Mesodermal cell (in vitro differentiated cells): Measurements from ENCODE around the gene TBC1D8B. TPM values are rescaled to one million over a fixed set of nuclear protein-coding genes. Genes with fewer than 3 reads are reported as not detected.
"Not testable (repeated sequence)": the region's sequence is repeated elsewhere in the genome, so short reads cannot be mapped to it uniquely, and the experiment has no call there.

ENCODE experiments used
- H3K27ac ChIP-seq: 2 replicates; pipeline ENCODE4 v1.7.0; 2013; ENCODE audit warnings: mild to moderate bottlenecking, low read depth, low read length, moderate library complexity; ENCODE audit not compliant: severe bottlenecking
- H3K36me3 ChIP-seq: 2 replicates; pipeline ENCODE4 v1.7.1; 2013; ENCODE audit warnings: mild to moderate bottlenecking, low read length, moderate library complexity; ENCODE audit not compliant: control insufficient read depth, insufficient read depth
- H3K4me1 ChIP-seq: one replicate; pipeline ENCODE4 v1.7.1; 2013; ENCODE audit warnings: mild to moderate bottlenecking, low read length; ENCODE audit not compliant: insufficient read depth, control insufficient read depth, poor library complexity, severe bottlenecking
- H3K4me3 ChIP-seq: 2 replicates; pipeline ENCODE4 v1.7.0; 2013; ENCODE audit warnings: low read length, control low read depth, mild to moderate bottlenecking; ENCODE audit not compliant: insufficient read depth, poor library complexity, severe bottlenecking; ENCODE audit errors: extremely low read depth
- H3K9me3 ChIP-seq: 2 replicates; pipeline ENCODE4 v1.7.1; 2013; ENCODE audit warnings: mild to moderate bottlenecking, low read length, moderate library complexity; ENCODE audit not compliant: control insufficient read depth
- WGBS, 2 experiments: methylation state at CpG; one replicate each; pipeline ENCODE4 v1.1.5; 2013; ENCODE audit warnings: missing lambda C conversion rate in 2 of 2; ENCODE audit not compliant: insufficient coverage in 2 of 2; 5-methylcytosine and 5-hydroxymethylcytosine counted together
- polyA plus RNA-seq, 2 experiments: library from polyadenylated mRNA; stranded (reverse); fragments of 50-300 nt; gene quantifications; one replicate each; pipeline ENCODE4 v1.2.3, GENCODE V29; 2013

The TBC1D8B gene
- 3.2 TPM for polyA plus RNA-seq (2013, experiment 1 of 2)
- polyA plus RNA-seq (2013, experiment 2 of 2), result 3.5 TPM

- WGBS, 2 experiments, result 0% methylated on average over 1 to 11 of the region's 36 CpGs
- no peaks in the 10 kb centered on the region for H3K36me3 ChIP-seq
- H3K27ac ChIP-seq, result no peak within 1 kb of the TSS
- H3K4me1 ChIP-seq, result no peaks in the 10 kb centered on the region
- H3K4me3 ChIP-seq, result peak within 1 kb of the TSS; percentile 49
- no peaks in the 10 kb centered on the region for H3K9me3 ChIP-seq
These were observed at the start of gene TBC1D8B for GRCh38 chrX:106802388-106803275. Gene TBC1D8B, plus strand, starts transcription at chrX:106802673. Its CDS starts 181 bp downstream, at chrX:106802854.

GRCh38 chrX:106769288-106769687, 33.2 kb upstream of the TBC1D8B start:
- H3K9me3 ChIP-seq, H3K4me1 ChIP-seq, H3K27ac ChIP-seq, H3K36me3 ChIP-seq, H3K4me3 ChIP-seq: not testable (repeated sequence)
- WGBS, 2 experiments, result no CpG with 5 or more reads among the region's 1 CpG

DNA sequence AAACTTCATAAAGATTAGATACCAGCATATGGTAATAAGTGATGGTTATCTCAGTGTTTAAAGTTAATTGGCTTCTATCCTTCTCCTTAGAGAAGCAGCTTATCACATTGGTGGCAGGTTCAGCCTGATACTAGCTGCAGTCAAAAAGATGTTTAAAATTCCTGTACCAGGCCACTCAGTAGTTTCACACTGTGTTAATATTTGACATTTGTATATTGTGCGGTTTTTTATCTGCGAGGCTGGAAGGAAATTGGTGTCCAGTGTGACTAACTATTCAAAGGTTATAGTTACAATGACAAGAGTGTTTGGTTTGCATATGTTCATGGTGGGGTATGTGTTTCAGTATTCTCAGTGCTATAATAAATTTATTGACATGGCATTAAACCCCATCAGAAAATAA, 27.5 kb upstream of the TBC1D8B start:
- no peaks in the 10 kb centered on the region for H3K4me1 ChIP-seq
- no CpG with 5 or more reads among the region's 2 CpGs for WGBS, 2 experiments
- no peaks in the 10 kb centered on the region for H3K36me3 ChIP-seq
- no peak overlapping the region for H3K4me3 ChIP-seq
- H3K9me3 ChIP-seq, result no peaks in the 10 kb centered on the region
- no peak overlapping the region for H3K27ac ChIP-seq

DNA sequence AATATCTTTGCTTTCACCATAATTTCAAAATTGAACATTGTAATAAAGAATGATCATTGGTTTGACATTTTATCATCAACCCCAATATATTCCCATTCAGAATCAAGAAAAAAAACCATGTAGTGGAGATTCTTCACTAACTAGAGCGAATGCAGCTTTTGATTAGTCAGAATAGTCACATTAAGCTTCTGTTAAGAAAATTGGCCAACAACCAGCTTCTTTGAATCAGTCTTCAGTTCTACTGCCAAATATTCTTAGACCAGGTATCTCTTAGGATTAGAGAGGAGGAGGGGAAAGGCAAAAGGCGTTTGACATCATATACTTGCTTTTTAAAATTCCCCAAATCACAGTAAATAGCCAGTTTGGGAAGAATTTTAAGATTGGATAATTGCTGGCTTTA, 22.2 kb upstream of the TBC1D8B start:
- Histone ChIP-seq H3K27ac (no peak overlapping the region), H3K4me1 (no peaks in the 10 kb centered on the region), H3K4me3 (no peak overlapping the region), H3K9me3 (no peaks in the 10 kb centered on the region), H3K36me3 (no peaks in the 10 kb centered on the region)
- WGBS, 2 experiments, result no CpG with 5 or more reads among the region's 2 CpGs

GRCh38 chrX:106780664-106781377, 21.7 kb upstream of the TBC1D8B start:
- Histone ChIP-seq H3K4me3 (no peak overlapping the region), H3K4me1 (no peaks in the 10 kb centered on the region), H3K36me3 (no peaks in the 10 kb centered on the region), H3K27ac (no peak overlapping the region), H3K9me3 (no peaks in the 10 kb centered on the region)
- WGBS, 2 experiments, result no CpG with 5 or more reads among the region's 1 CpG

DNA sequence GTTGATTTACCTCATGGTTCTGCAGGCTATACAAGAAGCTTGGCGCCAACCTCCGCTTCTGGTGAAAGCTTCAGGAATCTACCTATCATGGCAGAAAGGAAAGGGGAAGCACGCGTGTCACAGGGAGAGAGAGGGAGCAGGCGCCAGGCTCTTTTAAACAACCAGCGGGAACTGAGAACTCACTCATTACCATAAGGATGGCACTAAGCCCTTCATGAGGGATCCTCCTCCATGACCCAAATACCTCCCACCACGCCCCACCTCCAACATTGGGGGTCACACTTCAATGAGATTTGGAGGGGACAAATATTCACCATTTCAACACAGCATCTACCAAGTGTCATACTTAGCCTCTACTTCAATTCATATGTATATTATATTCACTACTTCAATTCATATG, 18.8 kb upstream of the TBC1D8B start:
- Histone ChIP-seq H3K4me1 (no peaks in the 10 kb centered on the region), H3K9me3 (no peaks in the 10 kb centered on the region), H3K36me3 (no peaks in the 10 kb centered on the region), H3K27ac (no peak overlapping the region), H3K4me3 (no peak overlapping the region)
- no CpG with 5 or more reads among the region's 7 CpGs for whole genome bisulfite sequencing, 2 experiments

DNA sequence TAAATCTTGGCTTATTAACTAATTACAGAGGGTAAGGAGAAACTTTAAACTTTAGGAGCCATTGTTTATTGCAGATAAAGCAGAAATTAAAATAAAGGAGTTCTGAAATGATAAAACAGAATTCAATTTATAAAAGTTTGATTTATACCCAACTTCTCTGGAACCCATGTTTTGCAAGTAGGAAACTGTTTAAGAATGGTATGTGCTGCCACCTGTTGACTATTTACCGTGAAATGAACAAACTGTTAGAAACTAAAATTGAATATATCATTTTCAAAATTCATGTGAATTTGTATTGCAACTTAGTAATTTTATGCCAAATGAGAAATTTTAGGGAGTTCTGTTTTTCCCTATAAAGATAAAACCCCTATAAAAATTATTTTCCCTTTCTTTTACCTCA, 11.0 kb upstream of the TBC1D8B start:
- no peaks in the 10 kb centered on the region for H3K9me3 ChIP-seq
- no peak overlapping the region for H3K4me3 ChIP-seq
- no peaks in the 10 kb centered on the region for H3K36me3 ChIP-seq
- no CpG with 5 or more reads among the region's 1 CpG for WGBS, 2 experiments
- H3K27ac ChIP-seq, result no peak overlapping the region
- no peaks in the 10 kb centered on the region for H3K4me1 ChIP-seq

GRCh38 chrX:106802063-106802387, 448 bp upstream of the TBC1D8B start:
- Histone ChIP-seq H3K36me3 (no peaks in the 10 kb centered on the region), H3K27ac (no peak overlapping the region), H3K4me3 (peak overlapping the region; percentile 49), H3K4me1 (no peaks in the 10 kb centered on the region), H3K9me3 (no peaks in the 10 kb centered on the region)
- 60% methylated on average over 1 of the region's 11 CpGs; no CpG with 5 or more reads in 1 of the 2 experiments for WGBS, 2 experiments

DNA sequence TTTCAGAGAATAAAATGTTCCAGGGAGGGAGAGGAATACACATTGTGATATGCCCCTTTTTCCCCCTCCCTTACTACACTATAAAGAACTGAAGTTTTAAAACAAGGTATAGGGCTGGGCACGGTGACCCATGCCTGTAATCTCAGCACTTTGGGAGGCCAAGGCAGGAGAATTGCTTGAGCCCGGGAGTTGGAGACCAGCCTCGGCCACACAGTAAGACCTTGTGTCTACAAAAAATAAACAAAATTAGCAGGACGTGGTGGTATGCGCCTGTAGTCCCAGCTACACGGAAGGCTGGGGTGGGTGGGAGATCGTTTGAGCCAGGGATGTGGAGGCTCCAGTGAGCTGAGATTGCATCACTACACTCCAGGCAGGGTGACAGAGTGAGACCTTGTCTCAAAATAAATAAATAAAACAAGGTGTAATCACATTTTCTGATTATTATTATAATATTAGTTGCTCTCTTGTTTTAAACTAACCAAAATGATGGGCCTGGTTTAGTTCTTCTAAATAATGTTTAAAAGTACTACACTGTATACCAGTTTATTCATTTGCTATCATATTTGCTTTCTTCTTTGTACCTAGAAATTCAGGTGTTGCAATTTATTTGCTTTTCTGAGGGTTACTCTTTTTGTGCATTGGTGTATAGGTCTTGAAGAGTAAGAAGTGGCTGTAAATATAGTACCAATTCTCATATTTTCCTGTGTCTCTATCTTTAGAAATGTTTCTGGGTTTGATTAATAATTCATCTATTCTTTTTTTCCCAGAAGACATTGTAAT, 8.8 kb downstream of the TBC1D8B start:
- WGBS, 2 experiments, result 79% methylated on average over 2 of the region's 7 CpGs; no CpG with 5 or more reads in 1 of the 2 experiments
- H3K36me3 ChIP-seq, result no peaks in the 10 kb centered on the region
- H3K4me3 ChIP-seq, result no peak overlapping the region
- no peaks in the 10 kb centered on the region for H3K9me3 ChIP-seq
- H3K27ac ChIP-seq, result no peak overlapping the region
- no peaks in the 10 kb centered on the region for H3K4me1 ChIP-seq

GRCh38 chrX:106812930-106813329, 10.5 kb downstream of the TBC1D8B start:
- not testable (repeated sequence) for H3K9me3 ChIP-seq, H3K4me1 ChIP-seq, H3K27ac ChIP-seq, H3K36me3 ChIP-seq, H3K4me3 ChIP-seq
- WGBS, 2 experiments, result 90% methylated on average over 2 of the region's 5 CpGs; no CpG with 5 or more reads in 1 of the 2 experiments
